Caco-2 (cell line): Measurements from ENCODE around the gene NT5DC1. TPM values are rescaled to one million over a fixed set of nuclear protein-coding genes. Genes with fewer than 3 reads are reported as not detected.

Experiments used
- BruUV-seq: library from RNA; stranded (reverse); fragments of 400-500 nt; replicated peaks from 2 replicates; lab custom pipeline; 2021; lab: Mats Ljungman, UMichigan
- CTCF ChIA-PET: fragments of 300-600 bp; sonication (Branson Sonifier 250); formaldehyde crosslinking; loops from one replicate; lab custom pipeline; 2022; ENCODE audit warnings: antibody characterized with exemption; lab: Charles Lee
- POLR2A ChIA-PET: fragments of 300-600 bp; sonication (Branson Sonifier 250); formaldehyde crosslinking; loops from one replicate; lab custom pipeline; 2022; ENCODE audit warnings: antibody characterized with exemption; lab: Charles Lee
- DNase-seq, 2 experiments: peaks; one replicate each; pipeline versions ENCODE4 v3.0.0 to v3.0.0-alpha.2; 2020 to 2022
- H3K27me3 ChIP-seq: replicated peaks from 2 replicates; pipeline ENCODE4 v1.6.0; 2011; ENCODE audit warnings: low read length; ENCODE audit not compliant: control insufficient read depth, insufficient read depth
- H3K36me3 ChIP-seq: 2 replicates; pipeline ENCODE4 v1.5.1; 2011; ENCODE audit warnings: low read length; ENCODE audit not compliant: control insufficient read depth, insufficient read depth
- H3K4me1 ChIP-seq: fragments of 250-450 bp; sonication (Bioruptor Pico); 2 replicates; pipeline ENCODE4 v1.5.1; 2020; ENCODE audit warnings: mild to moderate bottlenecking
- H3K4me3 ChIP-seq: 2 replicates; pipeline ENCODE4 v1.5.1; 2011; ENCODE audit warnings: low read depth, mild to moderate bottlenecking, control low read depth, low read length
- H3K9me3 ChIP-seq: fragments of 250-450 bp; sonication (Bioruptor Pico); 2 replicates; pipeline ENCODE4 v1.5.1; 2020; ENCODE audit warnings: mild to moderate bottlenecking, moderate library complexity
- H3K27ac Mint-ChIP-seq: one replicate; pipeline ENCODE4 v1.8.0; 2022; ENCODE audit warnings: mixed read lengths; ENCODE audit not compliant: unreplicated experiment
- H3K27me3 Mint-ChIP-seq: one replicate; pipeline ENCODE4 v1.8.0; 2022; ENCODE audit warnings: mixed read lengths; ENCODE audit not compliant: insufficient read depth, unreplicated experiment
- H3K36me3 Mint-ChIP-seq: one replicate; pipeline ENCODE4 v1.8.0; 2022; ENCODE audit warnings: mild to moderate bottlenecking, mixed read lengths; ENCODE audit not compliant: insufficient read depth, unreplicated experiment
- H3K4me1 Mint-ChIP-seq: one replicate; pipeline ENCODE4 v1.8.0; 2022; ENCODE audit warnings: low read depth, mixed read lengths; ENCODE audit not compliant: unreplicated experiment
- H3K4me3 Mint-ChIP-seq: one replicate; pipeline ENCODE4 v1.8.0; 2022; ENCODE audit warnings: mild to moderate bottlenecking, moderate library complexity, mixed read lengths; ENCODE audit not compliant: unreplicated experiment
- H3K9me3 Mint-ChIP-seq: one replicate; pipeline ENCODE4 v1.8.0; 2022; ENCODE audit warnings: mixed read lengths; ENCODE audit not compliant: unreplicated experiment
- intact Hi-C: fragments of 100-400 bp; cut with micrococcal nuclease; formaldehyde crosslinking; loops from one replicate; pipeline ENCODE4 v1.10.0; 2022; ENCODE audit not compliant: unreplicated experiment
- total RNA-seq: library from RNA; stranded (reverse); gene quantifications from 2 replicates; pipeline ENCODE4 v1.2.3, GENCODE V29; 2022
- TF ChIP-seq, protein P1 (sequence below), 2 experiments: fragments of 200-600 bp in 1 of 2; IDR thresholded peaks; 1 replicate in 1 of 2; 2 replicates in 1 of 2; pipeline versions ENCODE4 v1.5.1 to v1.8.0; 2011 to 2022; ENCODE audit warnings: antibody characterized with exemption in 1 of 2, control low read depth in 1 of 2, inconsistent platforms in 1 of 2, low read depth in 1 of 2, low read length in 1 of 2, mild to moderate bottlenecking in 1 of 2, moderate library complexity in 1 of 2; ENCODE audit not compliant: insufficient read depth in 1 of 2, severe bottlenecking in 1 of 2, unreplicated experiment in 1 of 2

Gene NT5DC1
- total RNA-seq, 1 experiment from 2014 or later = 54.3 TPM

DNA sequence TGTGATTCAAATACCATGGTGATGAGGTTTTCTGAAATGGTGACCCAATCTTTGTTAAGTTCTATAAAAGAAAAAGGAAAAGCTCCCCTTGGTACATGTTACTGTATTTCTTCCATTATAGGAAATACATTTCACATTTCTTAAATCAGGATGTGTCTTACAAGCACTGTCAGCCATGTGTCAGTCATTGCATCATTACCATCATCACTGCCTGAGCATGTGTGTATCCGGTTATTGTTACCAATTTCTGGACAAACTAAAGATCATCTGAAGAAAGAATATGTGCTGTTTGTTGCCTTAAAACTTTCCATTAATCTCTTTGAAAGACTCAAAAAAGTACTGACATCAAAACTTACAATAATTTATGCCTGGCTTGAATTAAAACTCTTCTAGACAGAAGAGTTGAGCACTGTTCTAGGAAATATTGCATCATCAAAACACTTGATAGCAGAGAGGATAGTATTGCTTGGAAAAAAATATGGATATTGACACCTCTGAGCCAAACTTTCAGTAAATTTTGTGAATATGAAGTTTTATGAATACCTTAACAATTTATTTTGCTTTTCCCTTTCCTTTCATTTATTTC lies 186.2 kb downstream of the NT5DC1 start:
- DNase-seq = no peak
- H3K4me3 Mint-ChIP-seq = no peak overlapping the region
- POLR2A ChIA-PET = no interaction called here
- no TSS peak for BruUV-seq
- H3K27ac Mint-ChIP-seq = no peak overlapping the region
- H3K4me3 ChIP-seq = no peak overlapping the region
- no peaks in the 10 kb centered on the region for H3K27me3 ChIP-seq
- no peaks in the 10 kb centered on the region for H3K36me3 ChIP-seq
- no peaks in the 10 kb centered on the region for H3K4me1 Mint-ChIP-seq
- H3K9me3 ChIP-seq = no peaks in the 10 kb centered on the region
- no peaks in the 10 kb centered on the region for H3K4me1 ChIP-seq
- H3K9me3 Mint-ChIP-seq = no peaks in the 10 kb centered on the region
- no peaks in the 10 kb centered on the region for H3K36me3 Mint-ChIP-seq
- CTCF ChIA-PET = interaction anchor here (0.5 to 1.5 kb wide), 8 partner anchors 18 to 278 kb away, joined by 3 to 10 read pairs (median 4); partner anchors contain the start of gene CALHM5
- TF ChIP-seq, protein P1, sequence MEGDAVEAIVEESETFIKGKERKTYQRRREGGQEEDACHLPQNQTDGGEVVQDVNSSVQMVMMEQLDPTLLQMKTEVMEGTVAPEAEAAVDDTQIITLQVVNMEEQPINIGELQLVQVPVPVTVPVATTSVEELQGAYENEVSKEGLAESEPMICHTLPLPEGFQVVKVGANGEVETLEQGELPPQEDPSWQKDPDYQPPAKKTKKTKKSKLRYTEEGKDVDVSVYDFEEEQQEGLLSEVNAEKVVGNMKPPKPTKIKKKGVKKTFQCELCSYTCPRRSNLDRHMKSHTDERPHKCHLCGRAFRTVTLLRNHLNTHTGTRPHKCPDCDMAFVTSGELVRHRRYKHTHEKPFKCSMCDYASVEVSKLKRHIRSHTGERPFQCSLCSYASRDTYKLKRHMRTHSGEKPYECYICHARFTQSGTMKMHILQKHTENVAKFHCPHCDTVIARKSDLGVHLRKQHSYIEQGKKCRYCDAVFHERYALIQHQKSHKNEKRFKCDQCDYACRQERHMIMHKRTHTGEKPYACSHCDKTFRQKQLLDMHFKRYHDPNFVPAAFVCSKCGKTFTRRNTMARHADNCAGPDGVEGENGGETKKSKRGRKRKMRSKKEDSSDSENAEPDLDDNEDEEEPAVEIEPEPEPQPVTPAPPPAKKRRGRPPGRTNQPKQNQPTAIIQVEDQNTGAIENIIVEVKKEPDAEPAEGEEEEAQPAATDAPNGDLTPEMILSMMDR (IDR thresholded peaks at IDR 0.05; ENCODE audit: insufficient read depth in 1 of 2, low read depth in 1 of 2, low read length in 1 of 2, severe bottlenecking in 1 of 2, unreplicated experiment in 1 of 2) = no peak
- no peaks in the 10 kb centered on the region for H3K27me3 Mint-ChIP-seq
- intact Hi-C loops = loop anchor here (1.0 to 5.0 kb wide), 5 partner anchors 30 to 360 kb away; partner anchors contain the start of gene CALHM5

DNA sequence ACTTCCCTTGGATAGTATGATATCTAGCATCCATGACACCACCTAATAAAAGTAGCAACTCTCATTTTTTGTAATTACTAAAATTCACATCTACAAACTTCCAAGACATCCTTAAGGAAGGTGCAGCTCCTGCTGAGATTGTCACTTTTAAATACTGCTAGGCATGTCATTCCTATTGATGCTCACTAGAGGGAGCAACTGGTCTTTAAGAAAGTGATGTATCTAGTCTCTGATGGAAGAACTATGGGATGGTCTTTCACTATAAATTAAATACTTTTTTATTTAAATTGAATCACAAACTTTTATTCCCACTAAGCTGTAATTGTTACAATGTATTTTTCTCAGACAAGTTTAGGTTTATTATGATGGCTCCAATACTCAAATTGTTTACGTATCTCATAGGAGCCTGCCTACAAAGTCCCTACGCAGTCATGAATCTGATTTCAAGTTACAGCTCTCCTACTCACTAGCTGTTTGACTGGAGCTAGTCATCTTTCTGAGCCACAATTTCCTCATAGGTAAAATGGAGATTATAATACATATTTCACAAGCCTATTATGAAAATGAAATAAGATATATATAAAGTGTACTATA lies 187.1 kb downstream of the NT5DC1 start:
- no peaks in the 10 kb centered on the region for H3K4me1 Mint-ChIP-seq
- Histone ChIP-seq H3K36me3 (no peaks in the 10 kb centered on the region), H3K9me3 (no peaks in the 10 kb centered on the region), H3K27me3 (no peaks in the 10 kb centered on the region), H3K4me1 (no peaks in the 10 kb centered on the region), H3K4me3 (no peak overlapping the region)
- H3K27ac Mint-ChIP-seq = no peak overlapping the region
- no peaks in the 10 kb centered on the region for H3K9me3 Mint-ChIP-seq
- no peaks in the 10 kb centered on the region for H3K27me3 Mint-ChIP-seq
- intact Hi-C loops = loop anchor here (1.0 to 5.0 kb wide), 5 partner anchors 30 to 360 kb away; partner anchors contain the start of gene CALHM5
- no TSS peak for BruUV-seq
- no peaks in the 10 kb centered on the region for H3K36me3 Mint-ChIP-seq
- peak in 1 of 2 experiments; percentile 17 for DNase-seq
- CTCF ChIA-PET = interaction anchor here (0.5 to 1.5 kb wide), 8 partner anchors 19 to 277 kb away, joined by 3 to 10 read pairs (median 3); partner anchors contain the start of gene CALHM5
- H3K4me3 Mint-ChIP-seq = no peak overlapping the region
- POLR2A ChIA-PET = no interaction called here
- TF ChIP-seq, protein P1 (IDR thresholded peaks at IDR 0.05; ENCODE audit: insufficient read depth in 1 of 2, low read depth in 1 of 2, low read length in 1 of 2, severe bottlenecking in 1 of 2, unreplicated experiment in 1 of 2) = peak; percentile 76 to 81

DNA sequence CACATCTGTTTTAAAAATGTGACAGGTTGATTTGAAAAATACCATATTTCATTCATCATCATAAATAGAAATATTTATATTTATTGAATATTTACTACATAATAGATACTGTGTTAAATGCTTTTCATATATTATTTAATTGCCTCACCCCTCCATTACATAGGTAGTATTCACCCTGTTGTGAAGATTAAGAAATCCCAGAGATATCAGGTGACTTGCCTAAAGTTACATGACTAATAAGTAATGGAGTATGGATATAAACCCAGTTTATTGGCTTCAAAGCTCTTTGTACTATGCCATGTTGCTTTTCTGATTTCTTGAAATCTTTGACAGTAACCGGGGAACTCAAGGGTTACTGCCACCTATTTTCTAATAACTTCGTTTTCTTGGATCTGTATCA lies 189.2 kb downstream of the NT5DC1 start:
- Mint-ChIP-seq H3K27ac (no peak overlapping the region), H3K36me3 (no peaks in the 10 kb centered on the region), H3K4me1 (no peaks in the 10 kb centered on the region), H3K4me3 (no peak overlapping the region), H3K27me3 (peaks cover 1% of the 10 kb centered on the region), H3K9me3 (no peaks in the 10 kb centered on the region)
- no peaks in the 10 kb centered on the region for H3K4me1 ChIP-seq
- POLR2A ChIA-PET = no interaction called here
- no peaks in the 10 kb centered on the region; the same call in 1 of the 2 replicates for H3K27me3 ChIP-seq
- DNase-seq = no peak
- BruUV-seq = no TSS peak
- H3K9me3 ChIP-seq = no peaks in the 10 kb centered on the region
- no peak overlapping the region for H3K4me3 ChIP-seq
- intact Hi-C loops = loop anchor here (5.0 kb wide), 2 partner anchors 222 to 357 kb away; partner anchors contain the start of gene CALHM5
- no peaks in the 10 kb centered on the region for H3K36me3 ChIP-seq
- TF ChIP-seq, protein P1 (IDR thresholded peaks at IDR 0.05; ENCODE audit: insufficient read depth in 1 of 2, low read depth in 1 of 2, low read length in 1 of 2, severe bottlenecking in 1 of 2, unreplicated experiment in 1 of 2) = no peak
- CTCF ChIA-PET = no interaction called here
